ENCODE data around the gene CDH16. TPM values are rescaled to one million over a fixed set of nuclear protein-coding genes. Genes with fewer than 3 reads are reported as not detected.

CDH16 gene
- total RNA-seq, 4 donors from 2014 or later, result 11.3 to 19.5 (median 15.4) TPM; not detected in 1

- Histone ChIP-seq H3K9me3 (no peaks in the 10 kb centered on the region), H3K36me3 (no peaks in the 10 kb centered on the region), H3K4me1 (no peaks in the 10 kb centered on the region), H3K27me3 (no peaks in the 10 kb centered on the region), H3K4me3 (no peak overlapping the region), H3K27ac (no peak overlapping the region)
- TF ChIP-seq POLR2A (IDR thresholded peaks at IDR 0.05) (no peak), CTCF (IDR thresholded peaks at IDR 0.05) (no peak)
- DNase-seq, result no peak
Measured at GRCh38 chr16:66862023-66862520, 56.6 kb downstream of the CDH16 start.

- Histone ChIP-seq H3K36me3 (no peaks in the 10 kb centered on the region), H3K4me3 (no peak overlapping the region), H3K9me3 (no peaks in the 10 kb centered on the region), H3K27ac (no peak overlapping the region), H3K27me3 (no peaks in the 10 kb centered on the region), H3K4me1 (no peaks in the 10 kb centered on the region)
- TF ChIP-seq POLR2A (IDR thresholded peaks at IDR 0.05), result no peak
- TF ChIP-seq CTCF (IDR thresholded peaks at IDR 0.05), result no peak
- DNase-seq, result no peak
Measured at GRCh38 chr16:66859397-66860068, 59.2 kb downstream of the CDH16 start.

- TF ChIP-seq CTCF (IDR thresholded peaks at IDR 0.05), result no peak
- no peak for TF ChIP-seq POLR2A (IDR thresholded peaks at IDR 0.05)
- no peaks in the 10 kb centered on the region for H3K27me3 ChIP-seq
- H3K9me3 ChIP-seq, result no peaks in the 10 kb centered on the region
- no peaks in the 10 kb centered on the region for H3K36me3 ChIP-seq
- no peak overlapping the region for H3K4me3 ChIP-seq
- no peaks in the 10 kb centered on the region for H3K4me1 ChIP-seq
- DNase-seq, result peak in 1 of 3 donors; percentile 57
- H3K27ac ChIP-seq, result no peak overlapping the region
Measured at GRCh38 chr16:66858740-66859396, 59.8 kb downstream of the CDH16 start.

Other genes with a start within 250 kb of the CDH16 start
- 100 to 1,000 TPM in 2 of 4 donors, 10 to 100 TPM in 2; 33.8 to 116 (median 101) TPM for gene CMTM4, start 222.1 kb downstream of the CDH16 start, total RNA-seq
- 100 to 1,000 TPM; 167 to 337 (median 206) TPM for gene DYNC1LI2, start 167.3 kb downstream of the CDH16 start, total RNA-seq
- under 1 TPM in 1 of 4 donors, not detected in 3; 0.40 TPM for gene TERB1, start 117.3 kb downstream of the CDH16 start, total RNA-seq
- gene NAE1, start 87.9 kb downstream of the CDH16 start, total RNA-seq, result 10 to 100 TPM; 33.6 to 51.3 (median 43.0) TPM
- gene CA7, start 74.5 kb downstream of the CDH16 start, total RNA-seq, result 10 to 100 TPM; 13.2 to 59.4 (median 32.2) TPM
- gene PDP2, start 38.4 kb downstream of the CDH16 start, total RNA-seq, result 10 to 100 TPM; 12.1 to 27.9 (median 15.3) TPM
- 1 to 10 TPM in 3 of 4 donors, under 1 TPM in 1; 0.53 to 4.1 (median 2.8) TPM for gene RRAD, start 6.7 kb upstream of the CDH16 start, total RNA-seq
- gene CIAO2B, start 15.5 kb upstream of the CDH16 start, total RNA-seq, result 10 to 100 TPM; 28.1 to 72.7 (median 55.2) TPM
- 1,000 to 10,000 TPM in 3 of 4 donors, 100 to 1,000 TPM in 1; 113 to 4,512 (median 3,000) TPM for gene CES2, start 16.6 kb upstream of the CDH16 start, total RNA-seq
- gene CES3, start 42.4 kb upstream of the CDH16 start, total RNA-seq, result 100 to 1,000 TPM in 3 of 4 donors, 10 to 100 TPM in 1; 28.9 to 227 (median 161) TPM
- 10 to 100 TPM; 13.7 to 26.5 (median 17.9) TPM for gene CES4A, start 69.7 kb upstream of the CDH16 start, total RNA-seq
- gene CBFB, start 110.3 kb upstream of the CDH16 start, total RNA-seq, result 10 to 100 TPM; 14.0 to 30.5 (median 26.6) TPM
- 10 to 100 TPM; 11.4 to 30.6 (median 20.4) TPM for gene PHAF1, start 191.1 kb upstream of the CDH16 start, total RNA-seq
- 1 to 10 TPM; 2.5 to 4.0 (median 3.5) TPM for gene B3GNT9, start 232.1 kb upstream of the CDH16 start, total RNA-seq
- 10 to 100 TPM; 23.5 to 52.0 (median 32.0) TPM for gene TRADD, start 241.0 kb upstream of the CDH16 start, total RNA-seq
- gene FBXL8, start 241.1 kb upstream of the CDH16 start, total RNA-seq, result 10 to 100 TPM; 19.6 to 57.1 (median 35.1) TPM
- 100 to 1,000 TPM in 1 of 4 donors, 10 to 100 TPM in 3; 15.6 to 140 (median 69.8) TPM for gene HSF4, start 245.9 kb upstream of the CDH16 start, total RNA-seq